Measurements from ENCODE around the gene DNASE2B. TPM values are rescaled to one million over a fixed set of nuclear protein-coding genes. Genes with fewer than 3 reads are reported as not detected.

Gene DNASE2B
- total and polyA plus RNA-seq, 9 donors = 0.57 to 1.6 (median 1.2) TPM; not detected in 6

DNA sequence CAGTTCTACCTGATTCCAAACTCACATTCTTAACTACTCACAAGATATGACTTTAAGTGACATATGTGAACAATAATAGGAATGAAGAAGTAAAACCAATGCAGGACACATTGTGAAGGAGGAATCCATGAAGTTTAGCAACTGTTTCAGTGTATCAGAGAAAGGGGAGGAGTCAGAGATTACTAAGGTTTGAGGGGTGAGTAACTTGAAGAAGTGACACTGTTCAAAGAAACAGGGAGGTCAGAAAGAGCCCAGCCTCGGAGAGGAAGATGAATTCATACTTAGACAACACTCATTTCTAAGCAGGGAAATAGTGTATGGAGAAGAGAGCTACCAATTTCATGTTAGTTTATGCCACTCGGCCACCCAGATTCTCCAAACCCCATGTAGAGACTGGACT is 52.6 kb downstream of the DNASE2B start:
- WGBS, 3 donors = 66 to 76% (median 68%) methylated on average over 2 of the region's 2 CpGs
- no peak for DNase-seq
- no peaks in the 10 kb centered on the region for H3K9me3 ChIP-seq
- intact Hi-C loops (cut with DNase I) = no loop called here
- H3K27ac ChIP-seq = no peak overlapping the region
- no peak overlapping the region for H3K4me3 ChIP-seq
- H3K36me3 ChIP-seq = no peaks in the 10 kb centered on the region
- no peaks in the 10 kb centered on the region for H3K27me3 ChIP-seq
- H3K4me1 ChIP-seq (ENCODE audit: insufficient read depth) = no peaks in the 10 kb centered on the region
- TF ChIP-seq, protein P1, sequence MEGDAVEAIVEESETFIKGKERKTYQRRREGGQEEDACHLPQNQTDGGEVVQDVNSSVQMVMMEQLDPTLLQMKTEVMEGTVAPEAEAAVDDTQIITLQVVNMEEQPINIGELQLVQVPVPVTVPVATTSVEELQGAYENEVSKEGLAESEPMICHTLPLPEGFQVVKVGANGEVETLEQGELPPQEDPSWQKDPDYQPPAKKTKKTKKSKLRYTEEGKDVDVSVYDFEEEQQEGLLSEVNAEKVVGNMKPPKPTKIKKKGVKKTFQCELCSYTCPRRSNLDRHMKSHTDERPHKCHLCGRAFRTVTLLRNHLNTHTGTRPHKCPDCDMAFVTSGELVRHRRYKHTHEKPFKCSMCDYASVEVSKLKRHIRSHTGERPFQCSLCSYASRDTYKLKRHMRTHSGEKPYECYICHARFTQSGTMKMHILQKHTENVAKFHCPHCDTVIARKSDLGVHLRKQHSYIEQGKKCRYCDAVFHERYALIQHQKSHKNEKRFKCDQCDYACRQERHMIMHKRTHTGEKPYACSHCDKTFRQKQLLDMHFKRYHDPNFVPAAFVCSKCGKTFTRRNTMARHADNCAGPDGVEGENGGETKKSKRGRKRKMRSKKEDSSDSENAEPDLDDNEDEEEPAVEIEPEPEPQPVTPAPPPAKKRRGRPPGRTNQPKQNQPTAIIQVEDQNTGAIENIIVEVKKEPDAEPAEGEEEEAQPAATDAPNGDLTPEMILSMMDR (IDR thresholded peaks at IDR 0.05) = no peak
- no peak for TF ChIP-seq EP300 (IDR thresholded peaks at IDR 0.05)
- no peak for TF ChIP-seq POLR2A (IDR thresholded peaks at IDR 0.05)

DNA sequence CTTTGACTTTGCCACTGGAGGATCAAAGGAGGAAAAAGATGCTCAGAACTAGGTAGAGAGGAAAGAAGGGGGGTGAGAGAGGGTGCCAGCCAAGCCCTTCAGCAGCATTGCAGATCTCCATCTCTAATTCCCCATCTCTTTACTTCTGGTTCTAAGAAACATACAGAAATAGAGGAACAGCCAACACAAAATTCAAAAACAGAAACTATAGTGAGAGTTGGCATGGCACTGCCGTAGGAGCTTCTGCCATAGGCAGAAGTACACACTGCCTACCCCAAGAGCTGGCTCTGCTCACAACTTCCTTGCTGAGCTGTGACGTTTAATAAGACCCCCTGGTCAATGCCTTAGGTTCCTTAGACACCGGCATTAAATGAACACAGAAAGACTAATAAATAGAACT is 54.2 kb downstream of the DNASE2B start:
- intact Hi-C loops (cut with DNase I) = no loop called here

DNA sequence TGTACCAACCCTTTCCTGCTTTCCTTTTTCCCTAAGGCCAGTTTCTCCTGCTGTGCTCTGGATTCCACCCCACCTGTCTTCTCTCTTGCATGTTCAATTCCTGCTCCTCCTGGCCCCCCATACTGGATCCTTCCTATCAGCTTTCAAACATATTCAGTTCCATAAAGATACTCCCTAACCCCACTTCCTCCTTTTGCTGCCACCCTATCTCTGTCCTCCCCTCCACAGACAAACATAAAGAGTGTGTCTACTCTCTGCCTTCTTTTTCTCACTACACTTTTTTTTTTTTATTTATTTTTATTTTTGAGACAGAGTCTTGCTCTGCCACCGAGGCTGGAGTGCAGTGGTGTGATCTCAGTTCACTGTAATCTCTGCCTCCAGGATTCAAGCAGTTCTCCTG is 63.8 kb downstream of the DNASE2B start:
- Histone ChIP-seq H3K4me3 (no peak overlapping the region), H3K36me3 (no peaks in the 10 kb centered on the region), H3K4me1 (ENCODE audit: insufficient read depth) (no peaks in the 10 kb centered on the region), H3K9me3 (no peaks in the 10 kb centered on the region), H3K27me3 (no peaks in the 10 kb centered on the region), H3K27ac (no peak overlapping the region)
- no peak for DNase-seq
- intact Hi-C loops (cut with DNase I) = no loop called here
- WGBS, 3 donors = 67 to 79% (median 73%) methylated on average over 1 of the region's 1 CpG
- TF ChIP-seq EP300 (IDR thresholded peaks at IDR 0.05) (no peak), POLR2A (IDR thresholded peaks at IDR 0.05) (no peak)
- TF ChIP-seq, protein P1 (IDR thresholded peaks at IDR 0.05) = no peak

More for the DNA sequence above, 54.2 kb downstream of the DNASE2B start:
- no peak for DNase-seq
- no peaks in the 10 kb centered on the region for H3K9me3 ChIP-seq
- H3K36me3 ChIP-seq = no peaks in the 10 kb centered on the region
- no peaks in the 10 kb centered on the region for H3K4me1 ChIP-seq (ENCODE audit: insufficient read depth)
- no peaks in the 10 kb centered on the region for H3K27me3 ChIP-seq
- no peak overlapping the region for H3K27ac ChIP-seq
- TF ChIP-seq, protein P1 (IDR thresholded peaks at IDR 0.05) = no peak
- TF ChIP-seq POLR2A (IDR thresholded peaks at IDR 0.05) = no peak
- TF ChIP-seq EP300 (IDR thresholded peaks at IDR 0.05) = no peak
- H3K4me3 ChIP-seq = no peak overlapping the region
- 61 to 65% (median 62%) methylated on average over 3 of the region's 3 CpGs for WGBS, 3 donors

Other genes with a start within 250 kb of the DNASE2B start
- gene SAMD13, start 96.8 kb upstream of the DNASE2B start, total RNA-seq = 1 to 10 TPM in 2 of 7 donors, under 1 TPM in 3, not detected in 2; 0.24 to 2.0 (median 0.62) TPM
- 1 to 10 TPM in 1 of 2 donors, under 1 TPM in 1; 0.63 to 2.9 TPM for gene SAMD13, start 96.8 kb upstream of the DNASE2B start, polyA plus RNA-seq
- gene RPF1, start 80.8 kb downstream of the DNASE2B start, total RNA-seq = 10 to 100 TPM; 19.5 to 28.0 (median 24.8) TPM
- 10 to 100 TPM; 27.8 to 35.2 TPM for gene RPF1, start 80.8 kb downstream of the DNASE2B start, polyA plus RNA-seq
- gene SPATA1, start 107.9 kb downstream of the DNASE2B start, total RNA-seq = 1 to 10 TPM in 2 of 7 donors, under 1 TPM in 4, not detected in 1; 0.12 to 1.9 (median 0.62) TPM
- gene SPATA1, start 107.9 kb downstream of the DNASE2B start, polyA plus RNA-seq = under 1 TPM; 0.18 to 0.22 TPM
- 10 to 100 TPM; 26.2 to 86.6 (median 49.1) TPM for gene GNG5, start 108.1 kb downstream of the DNASE2B start, total RNA-seq
- gene GNG5, start 108.1 kb downstream of the DNASE2B start, polyA plus RNA-seq = 100 to 1,000 TPM in 1 of 2 donors, 10 to 100 TPM in 1; 82.0 to 211 TPM
- gene CTBS, start 176.0 kb downstream of the DNASE2B start, total RNA-seq = 10 to 100 TPM in 4 of 7 donors, 1 to 10 TPM in 3; 8.7 to 16.1 (median 11.9) TPM
- 10 to 100 TPM; 10.5 to 27.5 TPM for gene CTBS, start 176.0 kb downstream of the DNASE2B start, polyA plus RNA-seq

All from ovary (tissue), 9 donors.